ENCODE measurements around the gene CNOT4.
"Not testable (repeated sequence)": the region's sequence is repeated elsewhere in the genome, so short reads cannot be mapped to it uniquely, and the experiment has no call there.

CNOT4 gene

GRCh38 chr7:135510592-135511183 is 786 bp upstream of the CNOT4 start:
- DNase-seq: no peak

- DNase-seq: no peak
Observed at GRCh38 chr7:135509589-135509838, 388 bp downstream of the CNOT4 start.

- DNase-seq: no peak
Observed at GRCh38 chr7:135508883-135509588, 866 bp downstream of the CNOT4 start.

GRCh38 chr7:135501402-135501801 is 8.5 kb downstream of the CNOT4 start:
- no peak for DNase-seq

GRCh38 chr7:135499818-135500217 is 10.1 kb downstream of the CNOT4 start:
- no peak for DNase-seq

GRCh38 chr7:135497161-135497560 is 12.7 kb downstream of the CNOT4 start:
- not testable (repeated sequence) for DNase-seq

GRCh38 chr7:135493362-135493761 is 16.5 kb downstream of the CNOT4 start:
- no peak for DNase-seq

GRCh38 chr7:135492151-135492550 is 17.8 kb downstream of the CNOT4 start:
- no peak for DNase-seq

GRCh38 chr7:135490783-135491182 is 19.1 kb downstream of the CNOT4 start:
- no peak for DNase-seq

- DNase-seq: no peak
Observed at GRCh38 chr7:135489791-135490190, 20.1 kb downstream of the CNOT4 start.

- no peak for DNase-seq
Observed at GRCh38 chr7:135486261-135486920, 23.5 kb downstream of the CNOT4 start.

- no peak for DNase-seq
Observed at GRCh38 chr7:135481598-135481979, 28.3 kb downstream of the CNOT4 start.

- DNase-seq: no peak
Observed at GRCh38 chr7:135480966-135481597, 28.8 kb downstream of the CNOT4 start.

- no peak for DNase-seq
Observed at GRCh38 chr7:135475521-135475920, 34.4 kb downstream of the CNOT4 start.

GRCh38 chr7:135469705-135470104 is 40.2 kb downstream of the CNOT4 start:
- not testable (repeated sequence) for DNase-seq

- DNase-seq: no peak
Observed at GRCh38 chr7:135467207-135467711, 42.6 kb downstream of the CNOT4 start.

GRCh38 chr7:135466442-135467206 is 43.3 kb downstream of the CNOT4 start:
- DNase-seq: no peak

- DNase-seq: no peak
Observed at GRCh38 chr7:135463908-135464307, 46.0 kb downstream of the CNOT4 start.

- no peak for DNase-seq
Observed at GRCh38 chr7:135459951-135460567, 49.8 kb downstream of the CNOT4 start.

GRCh38 chr7:135459076-135459475 is 50.8 kb downstream of the CNOT4 start:
- DNase-seq: no peak

- DNase-seq: no peak
Observed at GRCh38 chr7:135454060-135454459, 55.8 kb downstream of the CNOT4 start.

GRCh38 chr7:135449436-135449835 is 60.5 kb downstream of the CNOT4 start:
- no peak for DNase-seq

GRCh38 chr7:135448753-135449152 is 61.1 kb downstream of the CNOT4 start:
- DNase-seq: no peak
